ENCODE data around the gene ARHGAP6. TPM values are rescaled to one million over a fixed set of nuclear protein-coding genes. Genes with fewer than 3 reads are reported as not detected.
A peak's percentile ranks its signal among the peaks of the same experiment; 100 is the strongest.

The ARHGAP6 gene
- total and polyA plus RNA-seq, 9 of the 15 experiments (the other 6 are each of a cell fraction or from before 2014, with no cell fraction given): 12.5 to 63.6 (median 41.8) TPM

DNA sequence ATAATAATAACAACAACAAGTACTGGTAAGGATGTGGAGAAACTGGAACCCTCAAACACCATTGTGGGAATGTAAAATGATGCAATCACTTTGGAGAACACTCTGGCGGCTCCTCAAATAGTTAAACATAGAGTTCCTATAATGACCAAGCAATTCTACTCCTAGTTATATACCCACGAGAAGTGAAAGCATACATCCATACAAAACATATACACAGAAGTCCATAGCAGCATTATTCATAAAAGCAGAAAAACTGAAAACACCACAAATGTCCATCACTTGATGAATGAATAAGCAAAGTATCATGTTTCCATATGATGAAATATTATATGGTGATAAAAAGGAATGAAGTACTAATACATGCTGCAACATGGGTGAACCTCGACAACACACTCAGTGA, 255.8 kb downstream of the ARHGAP6 start (continued):
- peak; percentile 68 for TF ChIP-seq JUND (IDR thresholded peaks at IDR 0.05; ENCODE audit: borderline replicate concordance, low read depth, low read length)
- peak; percentile 62; the same call in 1 of the 3 replicates for TF ChIP-seq JUND (tag; IDR thresholded peaks at IDR 0.05; ENCODE audit: borderline replicate concordance, low read depth, low read length)
- 0 out of 2 replicates have a peak, but pooled peaks have one; percentile 32 for TF ChIP-seq ARID1B (IDR thresholded peaks at IDR 0.05)
- TF ChIP-seq MECOM (CRISPR knock-in tag; IDR thresholded peaks at IDR 0.05): 0 out of 2 replicates have a peak, but pooled peaks have one; percentile 4
- TF ChIP-seq NFXL1 (CRISPR knock-in tag; IDR thresholded peaks at IDR 0.05): no peak
- TF ChIP-seq ESRRB (CRISPR knock-in tag; IDR thresholded peaks at IDR 0.05; ENCODE audit: borderline replicate concordance): no peak
- TF ChIP-seq MAFF (IDR thresholded peaks at IDR 0.05; ENCODE audit: low read length): peak; percentile 48; the same call in 1 of the 2 replicates
- TF ChIP-seq XRCC5 (IDR thresholded peaks at IDR 0.05; ENCODE audit: low read depth, low read length): no peak
- TF ChIP-seq AFF4 (CRISPR knock-in tag; IDR thresholded peaks at IDR 0.05): peak; percentile 21; the same call in 1 of the 2 replicates
- peak; percentile 79 for TF ChIP-seq IRF9 (tag; IDR thresholded peaks at IDR 0.05)
- TF ChIP-seq CBX8 (IDR thresholded peaks at IDR 0.05; ENCODE audit: borderline replicate concordance, extremely low read depth, low read depth, low read length, poor library complexity, severe bottlenecking): no peak
- TF ChIP-seq FOXK2 (conservative IDR thresholded peaks at IDR 0.05 in 1 of 2, IDR thresholded peaks at IDR 0.05 in 1 of 2; ENCODE audit: low read depth in 2 of 2): peak in 1 of 2 experiments; percentile 40; a peak in 1 of 4 replicates
- no peak for TF ChIP-seq FOXM1 (IDR thresholded peaks at IDR 0.05; ENCODE audit: low read depth)
- TF ChIP-seq FOXM1 (CRISPR knock-in tag; IDR thresholded peaks at IDR 0.05; ENCODE audit: low read depth): no peak
- 0 out of 4 replicates have a peak, but pooled peaks of 1 of the 2 experiments have one; percentile 26 for TF ChIP-seq TRIM24 (IDR thresholded peaks at IDR 0.05)
- TF ChIP-seq SRSF3 (IDR thresholded peaks at IDR 0.05; ENCODE audit: insufficient read depth, low read length): no peak
- TF ChIP-seq EP300 (IDR thresholded peaks at IDR 0.05; ENCODE audit: low read length): peak; percentile 59; the same call in 1 of the 2 replicates
- TF ChIP-seq, protein P1, sequence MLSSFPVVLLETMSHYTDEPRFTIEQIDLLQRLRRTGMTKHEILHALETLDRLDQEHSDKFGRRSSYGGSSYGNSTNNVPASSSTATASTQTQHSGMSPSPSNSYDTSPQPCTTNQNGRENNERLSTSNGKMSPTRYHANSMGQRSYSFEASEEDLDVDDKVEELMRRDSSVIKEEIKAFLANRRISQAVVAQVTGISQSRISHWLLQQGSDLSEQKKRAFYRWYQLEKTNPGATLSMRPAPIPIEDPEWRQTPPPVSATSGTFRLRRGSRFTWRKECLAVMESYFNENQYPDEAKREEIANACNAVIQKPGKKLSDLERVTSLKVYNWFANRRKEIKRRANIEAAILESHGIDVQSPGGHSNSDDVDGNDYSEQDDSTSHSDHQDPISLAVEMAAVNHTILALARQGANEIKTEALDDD (IDR thresholded peaks at IDR 0.05): peak; percentile 40; the same call in 1 of the 2 replicates
- TF ChIP-seq, protein P2, sequence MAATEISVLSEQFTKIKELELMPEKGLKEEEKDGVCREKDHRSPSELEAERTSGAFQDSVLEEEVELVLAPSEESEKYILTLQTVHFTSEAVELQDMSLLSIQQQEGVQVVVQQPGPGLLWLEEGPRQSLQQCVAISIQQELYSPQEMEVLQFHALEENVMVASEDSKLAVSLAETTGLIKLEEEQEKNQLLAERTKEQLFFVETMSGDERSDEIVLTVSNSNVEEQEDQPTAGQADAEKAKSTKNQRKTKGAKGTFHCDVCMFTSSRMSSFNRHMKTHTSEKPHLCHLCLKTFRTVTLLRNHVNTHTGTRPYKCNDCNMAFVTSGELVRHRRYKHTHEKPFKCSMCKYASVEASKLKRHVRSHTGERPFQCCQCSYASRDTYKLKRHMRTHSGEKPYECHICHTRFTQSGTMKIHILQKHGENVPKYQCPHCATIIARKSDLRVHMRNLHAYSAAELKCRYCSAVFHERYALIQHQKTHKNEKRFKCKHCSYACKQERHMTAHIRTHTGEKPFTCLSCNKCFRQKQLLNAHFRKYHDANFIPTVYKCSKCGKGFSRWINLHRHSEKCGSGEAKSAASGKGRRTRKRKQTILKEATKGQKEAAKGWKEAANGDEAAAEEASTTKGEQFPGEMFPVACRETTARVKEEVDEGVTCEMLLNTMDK (IDR thresholded peaks at IDR 0.05; ENCODE audit: borderline replicate concordance, insufficient read depth, low read depth, low read length, poor library complexity, severe bottlenecking): no peak
- 0 out of 2 replicates have a peak, but pooled peaks have one; percentile 41 for TF ChIP-seq JUN (IDR thresholded peaks at IDR 0.05; ENCODE audit: borderline replicate concordance, low read depth, low read length)
- no peak for TF ChIP-seq JUN (CRISPR knock-in tag; IDR thresholded peaks at IDR 0.05; ENCODE audit: borderline replicate concordance)
